Measurements from ENCODE around the gene PFDN1.

PFDN1 gene

GRCh38 chr5:140243706-140244250 is 59.1 kb downstream of the PFDN1 start:
- Histone ChIP-seq H3K36me3 (ENCODE audit: control insufficient read depth, low read depth, low read length) (peaks cover 2% of the 10 kb centered on the region), H3K4me1 (ENCODE audit: control insufficient read depth, low read depth, low read length) (peaks cover 6% of the 10 kb centered on the region)

GRCh38 chr5:140242890-140243585 is 59.9 kb downstream of the PFDN1 start:
- Histone ChIP-seq H3K9ac (ENCODE audit: low read length) (no peak overlapping the region), H3K4me3 (ENCODE audit: low read length) (no peak overlapping the region), H3K36me3 (ENCODE audit: control insufficient read depth, low read depth, low read length) (peaks cover 2% of the 10 kb centered on the region), H3K9me3 (ENCODE audit: control insufficient read depth, low read depth, low read length) (no peaks in the 10 kb centered on the region), H3K4me1 (ENCODE audit: control insufficient read depth, low read depth, low read length) (peaks cover 6% of the 10 kb centered on the region), H3K27ac (ENCODE audit: low read length) (no peak overlapping the region), H3K27me3 (ENCODE audit: control insufficient read depth, insufficient read depth, low read length) (no peaks in the 10 kb centered on the region)

More at GRCh38 chr5:140243706-140244250, 59.1 kb downstream of the PFDN1 start:
- Histone ChIP-seq H3K4me3 (ENCODE audit: low read length) (no peak overlapping the region), H3K9ac (ENCODE audit: low read length) (no peak overlapping the region), H3K9me3 (ENCODE audit: control insufficient read depth, low read depth, low read length) (no peaks in the 10 kb centered on the region), H3K27me3 (ENCODE audit: control insufficient read depth, insufficient read depth, low read length) (no peaks in the 10 kb centered on the region), H3K27ac (ENCODE audit: low read length) (no peak overlapping the region)

GRCh38 chr5:140242099-140242498 is 60.8 kb downstream of the PFDN1 start:
- H3K9ac ChIP-seq (ENCODE audit: low read length): no peak overlapping the region

GRCh38 chr5:140240987-140241706 is 61.8 kb downstream of the PFDN1 start:
- no peak overlapping the region for H3K4me3 ChIP-seq (ENCODE audit: low read length)
- H3K9ac ChIP-seq (ENCODE audit: low read length): no peak overlapping the region
- H3K27me3 ChIP-seq (ENCODE audit: control insufficient read depth, insufficient read depth, low read length): no peaks in the 10 kb centered on the region
- no peaks in the 10 kb centered on the region for H3K9me3 ChIP-seq (ENCODE audit: control insufficient read depth, low read depth, low read length)
- H3K4me1 ChIP-seq (ENCODE audit: control insufficient read depth, low read depth, low read length): peaks cover 6% of the 10 kb centered on the region
- peaks cover 2% of the 10 kb centered on the region for H3K36me3 ChIP-seq (ENCODE audit: control insufficient read depth, low read depth, low read length)
- no peak overlapping the region for H3K27ac ChIP-seq (ENCODE audit: low read length)

More at GRCh38 chr5:140242099-140242498, 60.8 kb downstream of the PFDN1 start:
- Histone ChIP-seq H3K4me1 (ENCODE audit: control insufficient read depth, low read depth, low read length) (peaks cover 6% of the 10 kb centered on the region), H3K27ac (ENCODE audit: low read length) (no peak overlapping the region), H3K9me3 (ENCODE audit: control insufficient read depth, low read depth, low read length) (no peaks in the 10 kb centered on the region), H3K4me3 (ENCODE audit: low read length) (no peak overlapping the region), H3K27me3 (ENCODE audit: control insufficient read depth, insufficient read depth, low read length) (no peaks in the 10 kb centered on the region), H3K36me3 (ENCODE audit: control insufficient read depth, low read depth, low read length) (peaks cover 2% of the 10 kb centered on the region)

GRCh38 chr5:140239939-140240700 is 62.8 kb downstream of the PFDN1 start:
- Histone ChIP-seq H3K4me1 (ENCODE audit: control insufficient read depth, low read depth, low read length) (peaks cover 6% of the 10 kb centered on the region), H3K4me3 (ENCODE audit: low read length) (no peak overlapping the region), H3K36me3 (ENCODE audit: control insufficient read depth, low read depth, low read length) (peaks cover under 1% of the 10 kb centered on the region), H3K9me3 (ENCODE audit: control insufficient read depth, low read depth, low read length) (no peaks in the 10 kb centered on the region), H3K27me3 (ENCODE audit: control insufficient read depth, insufficient read depth, low read length) (no peaks in the 10 kb centered on the region), H3K27ac (ENCODE audit: low read length) (no peak overlapping the region), H3K9ac (ENCODE audit: low read length) (no peak overlapping the region)

- H3K36me3 ChIP-seq (ENCODE audit: control insufficient read depth, low read depth, low read length): no peaks in the 10 kb centered on the region
- no peaks in the 10 kb centered on the region for H3K9me3 ChIP-seq (ENCODE audit: control insufficient read depth, low read depth, low read length)
- H3K27me3 ChIP-seq (ENCODE audit: control insufficient read depth, insufficient read depth, low read length): no peaks in the 10 kb centered on the region
- no peak overlapping the region for H3K27ac ChIP-seq (ENCODE audit: low read length)
- H3K9ac ChIP-seq (ENCODE audit: low read length): no peak overlapping the region
- no peak overlapping the region for H3K4me3 ChIP-seq (ENCODE audit: low read length)
- peaks cover 3% of the 10 kb centered on the region for H3K4me1 ChIP-seq (ENCODE audit: control insufficient read depth, low read depth, low read length)
Measured at GRCh38 chr5:140239461-140239860, 63.4 kb downstream of the PFDN1 start.

GRCh38 chr5:140238756-140239155 is 64.1 kb downstream of the PFDN1 start:
- Histone ChIP-seq H3K27ac (ENCODE audit: low read length) (no peak overlapping the region), H3K9ac (ENCODE audit: low read length) (no peak overlapping the region)

GRCh38 chr5:140236891-140237598 is 65.9 kb downstream of the PFDN1 start:
- Histone ChIP-seq H3K27ac (ENCODE audit: low read length) (no peak overlapping the region), H3K9ac (ENCODE audit: low read length) (no peak overlapping the region)

More at GRCh38 chr5:140238756-140239155, 64.1 kb downstream of the PFDN1 start:
- Histone ChIP-seq H3K36me3 (ENCODE audit: control insufficient read depth, low read depth, low read length) (no peaks in the 10 kb centered on the region), H3K9me3 (ENCODE audit: control insufficient read depth, low read depth, low read length) (no peaks in the 10 kb centered on the region), H3K27me3 (ENCODE audit: control insufficient read depth, insufficient read depth, low read length) (no peaks in the 10 kb centered on the region), H3K4me1 (ENCODE audit: control insufficient read depth, low read depth, low read length) (peaks cover 3% of the 10 kb centered on the region), H3K4me3 (ENCODE audit: low read length) (no peak overlapping the region)

GRCh38 chr5:140235791-140236551 is 66.9 kb downstream of the PFDN1 start:
- Histone ChIP-seq H3K9me3 (ENCODE audit: control insufficient read depth, low read depth, low read length) (no peaks in the 10 kb centered on the region), H3K4me1 (ENCODE audit: control insufficient read depth, low read depth, low read length) (no peaks in the 10 kb centered on the region), H3K36me3 (ENCODE audit: control insufficient read depth, low read depth, low read length) (no peaks in the 10 kb centered on the region), H3K27me3 (ENCODE audit: control insufficient read depth, insufficient read depth, low read length) (no peaks in the 10 kb centered on the region), H3K9ac (ENCODE audit: low read length) (no peak overlapping the region), H3K27ac (ENCODE audit: low read length) (no peak overlapping the region), H3K4me3 (ENCODE audit: low read length) (no peak overlapping the region)

More at GRCh38 chr5:140236891-140237598, 65.9 kb downstream of the PFDN1 start:
- peaks cover 3% of the 10 kb centered on the region for H3K4me1 ChIP-seq (ENCODE audit: control insufficient read depth, low read depth, low read length)
- H3K9me3 ChIP-seq (ENCODE audit: control insufficient read depth, low read depth, low read length): no peaks in the 10 kb centered on the region
- H3K4me3 ChIP-seq (ENCODE audit: low read length): no peak overlapping the region
- H3K27me3 ChIP-seq (ENCODE audit: control insufficient read depth, insufficient read depth, low read length): no peaks in the 10 kb centered on the region
- no peaks in the 10 kb centered on the region for H3K36me3 ChIP-seq (ENCODE audit: control insufficient read depth, low read depth, low read length)

GRCh38 chr5:140234377-140234989 is 68.4 kb downstream of the PFDN1 start:
- H3K4me1 ChIP-seq (ENCODE audit: control insufficient read depth, low read depth, low read length): no peaks in the 10 kb centered on the region
- no peak overlapping the region for H3K4me3 ChIP-seq (ENCODE audit: low read length)
- H3K36me3 ChIP-seq (ENCODE audit: control insufficient read depth, low read depth, low read length): no peaks in the 10 kb centered on the region
- H3K9ac ChIP-seq (ENCODE audit: low read length): no peak overlapping the region
- H3K27ac ChIP-seq (ENCODE audit: low read length): no peak overlapping the region
- H3K27me3 ChIP-seq (ENCODE audit: control insufficient read depth, insufficient read depth, low read length): no peaks in the 10 kb centered on the region
- H3K9me3 ChIP-seq (ENCODE audit: control insufficient read depth, low read depth, low read length): no peaks in the 10 kb centered on the region

All from iPS-18a (cell line).